ENCODE measurements around the gene SACM1L.

DNA sequence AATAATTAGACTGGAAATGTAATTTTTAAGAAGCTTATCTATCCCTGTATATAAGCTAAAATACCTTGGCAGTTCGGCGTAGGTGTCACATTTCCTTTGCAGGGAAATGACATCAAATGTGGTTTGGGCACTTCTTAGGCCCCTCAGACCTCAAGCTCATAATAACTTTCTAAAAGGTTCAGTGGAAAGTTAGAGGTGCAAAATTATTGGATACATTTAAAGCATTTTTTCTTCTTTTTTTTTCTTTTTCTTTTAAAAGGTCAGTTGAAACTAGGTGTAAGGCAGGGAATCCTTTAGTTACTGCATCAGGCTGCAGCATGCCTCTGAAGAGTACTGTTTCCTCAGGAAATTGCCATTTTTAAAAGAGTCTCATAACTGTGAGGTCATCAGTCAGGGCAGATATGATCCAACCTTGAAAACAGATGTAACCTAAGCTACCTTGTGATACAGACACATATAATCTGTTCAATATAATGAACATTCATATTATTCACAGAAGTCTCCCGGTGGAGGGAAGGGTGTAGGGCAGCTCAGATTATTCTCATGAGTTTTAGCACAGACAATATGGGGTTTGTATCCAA, 4.8 kb downstream of the SACM1L start:
- TF ChIP-seq, protein P1, sequence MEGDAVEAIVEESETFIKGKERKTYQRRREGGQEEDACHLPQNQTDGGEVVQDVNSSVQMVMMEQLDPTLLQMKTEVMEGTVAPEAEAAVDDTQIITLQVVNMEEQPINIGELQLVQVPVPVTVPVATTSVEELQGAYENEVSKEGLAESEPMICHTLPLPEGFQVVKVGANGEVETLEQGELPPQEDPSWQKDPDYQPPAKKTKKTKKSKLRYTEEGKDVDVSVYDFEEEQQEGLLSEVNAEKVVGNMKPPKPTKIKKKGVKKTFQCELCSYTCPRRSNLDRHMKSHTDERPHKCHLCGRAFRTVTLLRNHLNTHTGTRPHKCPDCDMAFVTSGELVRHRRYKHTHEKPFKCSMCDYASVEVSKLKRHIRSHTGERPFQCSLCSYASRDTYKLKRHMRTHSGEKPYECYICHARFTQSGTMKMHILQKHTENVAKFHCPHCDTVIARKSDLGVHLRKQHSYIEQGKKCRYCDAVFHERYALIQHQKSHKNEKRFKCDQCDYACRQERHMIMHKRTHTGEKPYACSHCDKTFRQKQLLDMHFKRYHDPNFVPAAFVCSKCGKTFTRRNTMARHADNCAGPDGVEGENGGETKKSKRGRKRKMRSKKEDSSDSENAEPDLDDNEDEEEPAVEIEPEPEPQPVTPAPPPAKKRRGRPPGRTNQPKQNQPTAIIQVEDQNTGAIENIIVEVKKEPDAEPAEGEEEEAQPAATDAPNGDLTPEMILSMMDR (IDR thresholded peaks at IDR 0.05; ENCODE audit: low read depth, low read length, missing input control), result no peak
- TF ChIP-seq RAD21 (IDR thresholded peaks at IDR 0.05) (no peak), RXRA (IDR thresholded peaks at IDR 0.05) (no peak), JUND (IDR thresholded peaks at IDR 0.05) (no peak), TAF1 (conservative IDR thresholded peaks at IDR 0.05) (no peak), FOXA1 (IDR thresholded peaks at IDR 0.05) (no peak), SP1 (IDR thresholded peaks at IDR 0.05) (no peak), YY1 (IDR thresholded peaks at IDR 0.05) (no peak), HNF4G (IDR thresholded peaks at IDR 0.05) (no peak)
- TF ChIP-seq, protein P2, sequence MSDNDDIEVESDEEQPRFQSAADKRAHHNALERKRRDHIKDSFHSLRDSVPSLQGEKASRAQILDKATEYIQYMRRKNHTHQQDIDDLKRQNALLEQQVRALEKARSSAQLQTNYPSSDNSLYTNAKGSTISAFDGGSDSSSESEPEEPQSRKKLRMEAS (IDR thresholded peaks at IDR 0.05), result no peak
- TF ChIP-seq, protein P3, sequence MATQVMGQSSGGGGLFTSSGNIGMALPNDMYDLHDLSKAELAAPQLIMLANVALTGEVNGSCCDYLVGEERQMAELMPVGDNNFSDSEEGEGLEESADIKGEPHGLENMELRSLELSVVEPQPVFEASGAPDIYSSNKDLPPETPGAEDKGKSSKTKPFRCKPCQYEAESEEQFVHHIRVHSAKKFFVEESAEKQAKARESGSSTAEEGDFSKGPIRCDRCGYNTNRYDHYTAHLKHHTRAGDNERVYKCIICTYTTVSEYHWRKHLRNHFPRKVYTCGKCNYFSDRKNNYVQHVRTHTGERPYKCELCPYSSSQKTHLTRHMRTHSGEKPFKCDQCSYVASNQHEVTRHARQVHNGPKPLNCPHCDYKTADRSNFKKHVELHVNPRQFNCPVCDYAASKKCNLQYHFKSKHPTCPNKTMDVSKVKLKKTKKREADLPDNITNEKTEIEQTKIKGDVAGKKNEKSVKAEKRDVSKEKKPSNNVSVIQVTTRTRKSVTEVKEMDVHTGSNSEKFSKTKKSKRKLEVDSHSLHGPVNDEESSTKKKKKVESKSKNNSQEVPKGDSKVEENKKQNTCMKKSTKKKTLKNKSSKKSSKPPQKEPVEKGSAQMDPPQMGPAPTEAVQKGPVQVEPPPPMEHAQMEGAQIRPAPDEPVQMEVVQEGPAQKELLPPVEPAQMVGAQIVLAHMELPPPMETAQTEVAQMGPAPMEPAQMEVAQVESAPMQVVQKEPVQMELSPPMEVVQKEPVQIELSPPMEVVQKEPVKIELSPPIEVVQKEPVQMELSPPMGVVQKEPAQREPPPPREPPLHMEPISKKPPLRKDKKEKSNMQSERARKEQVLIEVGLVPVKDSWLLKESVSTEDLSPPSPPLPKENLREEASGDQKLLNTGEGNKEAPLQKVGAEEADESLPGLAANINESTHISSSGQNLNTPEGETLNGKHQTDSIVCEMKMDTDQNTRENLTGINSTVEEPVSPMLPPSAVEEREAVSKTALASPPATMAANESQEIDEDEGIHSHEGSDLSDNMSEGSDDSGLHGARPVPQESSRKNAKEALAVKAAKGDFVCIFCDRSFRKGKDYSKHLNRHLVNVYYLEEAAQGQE (IDR thresholded peaks at IDR 0.05), result no peak
- TF ChIP-seq, protein P4, sequence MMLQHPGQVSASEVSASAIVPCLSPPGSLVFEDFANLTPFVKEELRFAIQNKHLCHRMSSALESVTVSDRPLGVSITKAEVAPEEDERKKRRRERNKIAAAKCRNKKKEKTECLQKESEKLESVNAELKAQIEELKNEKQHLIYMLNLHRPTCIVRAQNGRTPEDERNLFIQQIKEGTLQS (IDR thresholded peaks at IDR 0.05), result no peak

Data from liver (tissue), 3 donors.